Thoracic aorta (tissue), 2 donors: ENCODE results near the gene SRC. TPM values are rescaled to one million over a fixed set of nuclear protein-coding genes. Genes with fewer than 3 reads are reported as not detected.

Experiments used
- ATAC-seq: fragments of 150-250 bp; one replicate; pipeline ENCODE4 v1.8.0; 2017; ENCODE audit warnings: low read depth; ENCODE audit not compliant: insufficient number of reproducible peaks, low FRiP score
- DNase-seq: peaks from one replicate; pipeline ENCODE4 v3.0.0-alpha.2; 2020; ENCODE audit warnings: low spot score
- H3K27ac ChIP-seq, 2 donors: fragments of 200-600 bp; sonication (generic); 1 replicate in 1 of 2; 2 replicates in 1 of 2; pipeline ENCODE4 v1.5.1; 2016; ENCODE audit warnings: mild to moderate bottlenecking in 2 of 2, moderate library complexity in 2 of 2
- H3K27me3 ChIP-seq: fragments of 200-600 bp; sonication (generic); replicated peaks from 2 replicates; pipeline ENCODE4 v1.6.0; 2016; ENCODE audit warnings: mild to moderate bottlenecking; ENCODE audit not compliant: insufficient read depth
- H3K36me3 ChIP-seq: fragments of 200-600 bp; sonication (generic); one replicate; pipeline ENCODE4 v1.5.1; 2016
- H3K4me1 ChIP-seq, 2 donors: fragments of 200-600 bp; sonication (generic); 1 replicate in 1 of 2; 2 replicates in 1 of 2; pipeline versions ENCODE4 v1.5.1 to v1.6.0; 2016; ENCODE audit warnings: low read depth in 2 of 2, mild to moderate bottlenecking in 1 of 2; ENCODE audit not compliant: control insufficient read depth in 1 of 2
- H3K4me3 ChIP-seq: fragments of 200-600 bp; sonication (generic); 2 replicates; pipeline ENCODE4 v1.5.1; 2016; ENCODE audit warnings: mild to moderate bottlenecking
- H3K9me3 ChIP-seq: fragments of 200-600 bp; sonication (generic); 2 replicates; pipeline ENCODE4 v1.5.1; 2016
- total RNA-seq, 2 donors: library from RNA; depleted of rRNA; stranded (reverse); fragments of >200 nt; gene quantifications; one replicate each; pipeline versions ENCODE4 v1.1.0 to v1.2.3, GENCODE V29; 2016
- TF ChIP-seq, protein P1 (sequence below): fragments of 200-600 bp; sonication (generic); IDR thresholded peaks from one replicate; pipeline ENCODE4 v1.5.1; 2019; ENCODE audit warnings: antibody characterized with exemption

SRC gene
- total RNA-seq, 2 donors from 2014 or later = 80.3 to 89.0 TPM

DNA sequence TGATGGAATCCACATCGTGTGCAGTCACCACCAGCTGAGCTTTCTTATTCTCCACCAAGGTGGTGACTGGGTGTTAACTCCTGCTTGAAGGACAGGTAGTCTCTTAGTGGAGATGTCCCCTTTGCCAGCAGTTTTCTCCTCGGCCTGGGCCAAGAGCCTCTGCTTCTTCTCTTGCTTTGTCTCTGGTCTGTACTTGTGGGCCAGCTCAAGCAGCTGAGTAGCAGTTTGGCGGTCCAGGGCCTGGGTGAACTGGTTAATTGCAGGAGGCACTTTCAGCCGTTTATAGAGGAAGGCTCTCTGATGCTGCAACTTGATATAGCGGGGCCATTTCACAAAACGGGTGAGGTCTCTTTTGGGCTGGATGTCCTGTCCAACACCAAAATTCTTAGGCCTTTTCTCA lies 99.1 kb downstream of the SRC start:
- no peak overlapping the region for H3K4me3 ChIP-seq
- H3K27me3 ChIP-seq = no peaks in the 10 kb centered on the region
- H3K27ac ChIP-seq = no peak overlapping the region
- H3K36me3 ChIP-seq = no peaks in the 10 kb centered on the region
- no peak for DNase-seq
- no peaks in the 10 kb centered on the region for H3K9me3 ChIP-seq
- H3K4me1 ChIP-seq = no peaks in the 10 kb centered on the region
- TF ChIP-seq, protein P1, sequence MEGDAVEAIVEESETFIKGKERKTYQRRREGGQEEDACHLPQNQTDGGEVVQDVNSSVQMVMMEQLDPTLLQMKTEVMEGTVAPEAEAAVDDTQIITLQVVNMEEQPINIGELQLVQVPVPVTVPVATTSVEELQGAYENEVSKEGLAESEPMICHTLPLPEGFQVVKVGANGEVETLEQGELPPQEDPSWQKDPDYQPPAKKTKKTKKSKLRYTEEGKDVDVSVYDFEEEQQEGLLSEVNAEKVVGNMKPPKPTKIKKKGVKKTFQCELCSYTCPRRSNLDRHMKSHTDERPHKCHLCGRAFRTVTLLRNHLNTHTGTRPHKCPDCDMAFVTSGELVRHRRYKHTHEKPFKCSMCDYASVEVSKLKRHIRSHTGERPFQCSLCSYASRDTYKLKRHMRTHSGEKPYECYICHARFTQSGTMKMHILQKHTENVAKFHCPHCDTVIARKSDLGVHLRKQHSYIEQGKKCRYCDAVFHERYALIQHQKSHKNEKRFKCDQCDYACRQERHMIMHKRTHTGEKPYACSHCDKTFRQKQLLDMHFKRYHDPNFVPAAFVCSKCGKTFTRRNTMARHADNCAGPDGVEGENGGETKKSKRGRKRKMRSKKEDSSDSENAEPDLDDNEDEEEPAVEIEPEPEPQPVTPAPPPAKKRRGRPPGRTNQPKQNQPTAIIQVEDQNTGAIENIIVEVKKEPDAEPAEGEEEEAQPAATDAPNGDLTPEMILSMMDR = no peak
- no peak for ATAC-seq

- Histone ChIP-seq H3K27ac (no peak overlapping the region), H3K36me3 (no peaks in the 10 kb centered on the region), H3K9me3 (no peaks in the 10 kb centered on the region), H3K4me1 (no peaks in the 10 kb centered on the region), H3K4me3 (no peak overlapping the region), H3K27me3 (no peaks in the 10 kb centered on the region)
- ATAC-seq (no peak), DNase-seq (no peak)
- TF ChIP-seq, protein P1 = no peak
These were observed 100.5 kb downstream of the SRC start for GRCh38 chr20:37446286-37447032.

- ATAC-seq (no peak), DNase-seq (no peak)
- no peaks in the 10 kb centered on the region for H3K9me3 ChIP-seq
- H3K36me3 ChIP-seq = no peaks in the 10 kb centered on the region
- no peaks in the 10 kb centered on the region for H3K27me3 ChIP-seq
- H3K4me1 ChIP-seq = no peaks in the 10 kb centered on the region
- H3K27ac ChIP-seq = no peak overlapping the region
- TF ChIP-seq, protein P1 = no peak
- no peak overlapping the region for H3K4me3 ChIP-seq
These were observed 101.7 kb downstream of the SRC start for GRCh38 chr20:37447688-37448087.

- Histone ChIP-seq H3K36me3 (no peaks in the 10 kb centered on the region), H3K9me3 (no peaks in the 10 kb centered on the region), H3K27me3 (no peaks in the 10 kb centered on the region), H3K4me1 (no peaks in the 10 kb centered on the region), H3K4me3 (no peak overlapping the region), H3K27ac (no peak overlapping the region)
- no peak for ATAC-seq
- DNase-seq = no peak
- TF ChIP-seq, protein P1 = no peak
These were observed 103.3 kb downstream of the SRC start for GRCh38 chr20:37449276-37449675.

- Histone ChIP-seq H3K4me3 (no peak overlapping the region), H3K27ac (no peak overlapping the region), H3K4me1 (no peaks in the 10 kb centered on the region), H3K27me3 (no peaks in the 10 kb centered on the region), H3K9me3 (peaks cover 3% of the 10 kb centered on the region), H3K36me3 (no peaks in the 10 kb centered on the region)
- ATAC-seq (no peak), DNase-seq (no peak)
- TF ChIP-seq, protein P1 = no peak
These were observed 104.4 kb downstream of the SRC start for GRCh38 chr20:37450344-37450743.
